GM12878 (cell line): ENCODE measurements around the gene POF1B.

Source experiments
- ATF2 ChIP-seq: IDR thresholded peaks from 2 replicates; pipeline ENCODE4 v1.6.1; 2012; ENCODE audit warnings: low read length, inconsistent platforms
- CBX5 ChIP-seq: sonication (generic); IDR thresholded peaks from 2 replicates; pipeline ENCODE4 v1.6.1; 2016; ENCODE audit warnings: low read depth, moderate library complexity, mild to moderate bottlenecking, inconsistent platforms
- CTCF ChIP-seq, 3 experiments: IDR thresholded peaks in 2 of 3; conservative IDR thresholded peaks in 1 of 3; 2 replicates each; pipeline ENCODE4 v1.5.1; 2011; ENCODE audit warnings: low read depth in 3 of 3, low read length in 3 of 3, mild to moderate bottlenecking in 3 of 3, control low read depth in 2 of 3, moderate library complexity in 2 of 3, inconsistent platforms in 1 of 3, mixed read lengths in 1 of 3; ENCODE audit not compliant: control insufficient read depth in 2 of 3, insufficient read depth in 1 of 3; ENCODE audit errors: extremely low read depth in 1 of 3
- EGR1 ChIP-seq, 2 experiments: IDR thresholded peaks; 1 replicate in 1 of 2; 2 replicates in 1 of 2; pipeline ENCODE4 v1.6.1; 2011 to 2012; ENCODE audit warnings: low read depth in 2 of 2, low read length in 2 of 2, borderline replicate concordance in 1 of 2, mild to moderate bottlenecking in 1 of 2, moderate library complexity in 1 of 2
- HDAC6 ChIP-seq: fragments of 200-600 bp; sonication (generic); IDR thresholded peaks from one replicate; pipeline ENCODE4 v1.8.0; 2017; ENCODE audit warnings: antibody characterized with exemption; ENCODE audit not compliant: unreplicated experiment
- KLF5 ChIP-seq: fragments of 450-650 bp; IDR thresholded peaks from 2 replicates; pipeline ENCODE4 v1.6.1; 2014; ENCODE audit warnings: mild to moderate bottlenecking; ENCODE audit not compliant: partially characterized antibody
- POLR2A ChIP-seq: IDR thresholded peaks from 2 replicates; pipeline ENCODE4 v1.6.1; 2011; ENCODE audit warnings: low read depth, mild to moderate bottlenecking, low read length
- SUZ12 ChIP-seq: fragments of 200-600 bp; sonication (generic); IDR thresholded peaks from one replicate; pipeline ENCODE4 v1.6.1; 2018; ENCODE audit warnings: antibody characterized with exemption, mild to moderate bottlenecking; ENCODE audit not compliant: unreplicated experiment
- ZBED1 ChIP-seq: IDR thresholded peaks from 2 replicates; pipeline ENCODE4 v1.6.1; 2016; ENCODE audit warnings: borderline replicate concordance
- ZNF274 ChIP-seq: IDR thresholded peaks from one replicate; pipeline ENCODE4 v1.8.0; 2011; ENCODE audit not compliant: insufficient read length, insufficient read depth
- ZNF622 ChIP-seq: fragments of 450-650 bp; IDR thresholded peaks from 2 replicates; pipeline ENCODE4 v1.6.1; 2017; ENCODE audit warnings: mild to moderate bottlenecking, inconsistent platforms
- ZNF687 ChIP-seq: fragments of 450-650 bp; IDR thresholded peaks from 2 replicates; pipeline ENCODE4 v1.6.1; 2017; ENCODE audit warnings: mild to moderate bottlenecking, moderate library complexity

GRCh38 chrX:85365370-85365995, 14.0 kb downstream of the POF1B start:
- no peak for TF ChIP-seq POLR2A
- no peak for TF ChIP-seq CTCF (IDR thresholded peaks at IDR 0.05 in 2 of 3, conservative IDR thresholded peaks at IDR 0.05 in 1 of 3; ENCODE audit: control insufficient read depth in 2 of 3, extremely low read depth in 1 of 3, insufficient read depth in 1 of 3, low read depth in 3 of 3, low read length in 3 of 3)
- no peak for TF ChIP-seq EGR1 (IDR thresholded peaks at IDR 0.05; ENCODE audit: borderline replicate concordance in 1 of 2, low read depth in 2 of 2, low read length in 2 of 2)
- no peak for TF ChIP-seq ZNF274
- TF ChIP-seq ZBED1: no peak
- TF ChIP-seq ZNF687: no peak
- TF ChIP-seq ZNF622: no peak
- TF ChIP-seq KLF5: no peak
- no peak for TF ChIP-seq SUZ12
- TF ChIP-seq HDAC6: no peak
- no peak for TF ChIP-seq ATF2
- no peak for TF ChIP-seq CBX5
